Activated T-cell treated with anti-CD3 and anti-CD28 coated beads for 4 hours (primary cell): ENCODE results near the gene IL7R.

Experiments used
- DNase-seq: peaks from one replicate; pipeline ENCODE4 v3.0.0-alpha.2; 2020

IL7R gene

GRCh38 chr5:35919191-35919590 lies 62.5 kb downstream of the IL7R start:
- DNase-seq = no peak

- no peak for DNase-seq
These were observed 64.2 kb downstream of the IL7R start for GRCh38 chr5:35920890-35921289.

GRCh38 chr5:35921930-35922329 lies 65.2 kb downstream of the IL7R start:
- DNase-seq = no peak

GRCh38 chr5:35922468-35922867 lies 65.8 kb downstream of the IL7R start:
- DNase-seq = no peak

- DNase-seq = no peak
These were observed 67.6 kb downstream of the IL7R start for GRCh38 chr5:35924122-35924949.

- peak; percentile 75 for DNase-seq
These were observed 68.4 kb downstream of the IL7R start for GRCh38 chr5:35924950-35925722.

GRCh38 chr5:35926389-35927051 lies 69.8 kb downstream of the IL7R start:
- DNase-seq = peak; percentile 66
